NCI-H510A (cell line): ENCODE data around the gene TGFB1.
"Not testable (repeated sequence)": the region's sequence is repeated elsewhere in the genome, so short reads cannot be mapped to it uniquely, and the experiment has no call there.

ENCODE experiments used
- DNase-seq: peaks from one replicate; lab custom pipeline; 2025; lab: John Stamatoyannopoulos, UW

TGFB1 gene

GRCh38 chr19:41300555-41300954 is 53.2 kb downstream of the TGFB1 start:
- DNase-seq: no peak

DNA sequence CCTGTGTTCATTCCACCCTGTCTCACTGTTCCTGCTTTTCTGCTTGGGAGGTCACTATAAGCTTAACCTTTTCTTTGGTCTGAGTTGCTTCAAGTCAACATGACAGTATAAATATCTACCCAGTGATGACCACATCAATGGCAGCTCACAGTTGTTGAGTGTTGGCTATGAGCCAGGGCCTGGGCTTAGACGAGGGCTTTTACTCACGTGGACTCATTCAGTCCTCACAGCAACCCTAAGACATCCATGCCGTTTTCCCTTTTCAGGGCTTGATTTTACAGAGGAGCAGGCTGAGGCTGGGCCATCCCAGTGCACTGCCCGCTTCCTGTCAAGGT is 54.0 kb downstream of the TGFB1 start:
- DNase-seq: peak; percentile 39

GRCh38 chr19:41299046-41299754 is 54.5 kb downstream of the TGFB1 start:
- no peak for DNase-seq

DNA sequence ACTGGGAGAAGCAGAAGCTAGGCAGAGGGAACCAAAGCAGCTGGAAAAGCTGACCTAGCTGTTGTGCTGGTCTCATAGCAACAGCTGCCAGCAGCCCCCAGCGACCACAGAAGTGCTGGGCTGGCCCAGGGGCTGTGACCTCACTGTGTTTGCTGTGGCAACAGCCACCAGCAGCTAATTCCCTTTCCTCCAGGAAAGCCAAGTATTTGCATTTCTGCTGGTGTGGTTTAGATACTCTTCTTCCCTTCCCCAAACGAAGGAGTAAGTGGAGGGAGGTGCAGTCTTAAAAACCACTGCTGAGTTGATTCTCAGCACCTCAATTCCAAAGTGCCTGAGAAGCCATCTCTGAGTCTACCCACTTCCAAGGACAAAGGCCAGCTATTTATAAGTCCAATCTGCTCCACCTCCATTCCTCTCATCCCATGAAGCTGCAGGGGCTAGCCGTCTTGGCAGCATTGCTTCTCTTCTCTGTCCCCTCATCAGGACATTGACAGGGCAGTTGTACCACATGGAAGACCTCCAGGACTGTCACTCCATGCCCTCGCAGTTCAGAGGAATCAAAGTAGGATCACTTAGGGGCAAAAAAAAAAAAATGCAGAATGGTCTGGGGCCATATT is 55.3 kb downstream of the TGFB1 start:
- DNase-seq: no peak

DNA sequence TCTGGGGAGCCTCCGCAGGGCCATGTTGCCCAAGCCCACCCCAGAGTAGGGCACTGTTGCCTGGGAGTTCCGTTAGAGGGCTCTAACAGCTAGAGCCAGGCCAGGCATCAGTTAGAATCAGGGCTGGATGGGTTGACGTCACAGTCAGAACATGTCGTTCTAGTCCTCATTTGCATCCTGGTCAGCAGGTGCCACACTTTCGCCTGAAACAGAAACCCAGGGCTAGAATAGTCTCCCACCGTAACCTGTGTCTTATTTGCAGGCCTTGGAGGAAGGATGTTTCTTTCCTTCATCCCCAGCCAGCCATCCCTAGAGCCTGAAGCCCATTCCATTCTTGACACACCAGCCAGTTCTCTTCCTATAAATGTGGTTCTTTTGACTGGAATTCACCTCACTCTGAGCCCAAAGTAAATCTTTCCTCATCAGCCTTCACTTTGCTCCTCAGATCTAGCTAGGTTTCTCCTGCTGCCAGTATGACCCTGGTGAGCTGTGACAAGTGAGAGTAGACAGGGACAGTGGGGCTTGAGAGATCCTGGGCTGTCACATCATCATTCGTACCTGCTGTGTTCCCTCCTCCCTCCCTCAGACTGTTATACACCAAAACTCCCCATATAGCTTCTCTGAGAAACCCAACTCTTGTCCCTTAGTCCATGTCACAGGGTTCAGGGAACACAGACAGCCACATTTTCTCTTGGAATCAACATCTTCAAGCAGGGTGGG is 55.9 kb downstream of the TGFB1 start:
- DNase-seq: no peak

DNA sequence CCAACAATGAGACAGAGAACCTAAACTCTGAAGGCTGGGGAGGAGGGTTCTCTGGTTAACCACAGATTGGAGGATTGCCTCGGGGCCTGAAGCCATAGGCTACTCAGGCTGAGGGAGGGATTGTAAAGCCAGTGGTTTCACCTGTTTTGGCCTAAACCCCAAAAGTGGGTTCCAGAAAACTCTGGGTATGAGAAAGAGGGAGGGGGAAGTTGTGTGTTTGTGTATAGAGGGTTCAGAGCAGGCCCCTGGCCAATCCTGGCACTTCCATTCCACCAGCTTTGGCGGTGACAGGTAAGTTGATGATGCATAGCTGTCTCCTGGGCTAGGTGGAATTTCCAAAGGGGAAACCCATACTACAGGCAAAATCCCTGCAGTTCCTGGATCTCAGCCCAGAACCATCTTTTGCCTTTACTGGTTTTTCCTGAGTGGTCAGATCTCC is 57.3 kb downstream of the TGFB1 start:
- DNase-seq: no peak

GRCh38 chr19:41295499-41295898 is 58.2 kb downstream of the TGFB1 start:
- no peak for DNase-seq

- no peak for DNase-seq
Observed at GRCh38 chr19:41294393-41294792, 59.3 kb downstream of the TGFB1 start.

DNA sequence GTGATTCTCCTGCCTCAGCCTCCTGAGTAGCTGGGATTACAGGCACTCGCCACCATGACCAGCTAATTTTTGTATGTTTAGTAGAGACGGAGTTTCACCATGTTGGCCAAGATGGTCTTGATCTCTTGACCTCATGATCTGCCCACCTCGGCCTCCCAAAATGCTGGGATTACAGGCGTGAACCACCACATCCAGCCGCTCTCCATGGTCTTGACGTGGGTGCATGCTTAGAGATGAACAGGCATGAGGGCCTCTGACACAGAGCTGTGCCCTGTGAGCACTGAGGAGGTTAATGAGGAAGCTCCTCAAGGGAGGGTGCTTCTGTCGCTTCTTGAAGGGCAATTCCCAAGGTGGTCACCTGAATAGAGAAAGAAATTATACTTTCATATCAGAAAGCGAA is 63.9 kb downstream of the TGFB1 start:
- DNase-seq: not testable (repeated sequence)

DNA sequence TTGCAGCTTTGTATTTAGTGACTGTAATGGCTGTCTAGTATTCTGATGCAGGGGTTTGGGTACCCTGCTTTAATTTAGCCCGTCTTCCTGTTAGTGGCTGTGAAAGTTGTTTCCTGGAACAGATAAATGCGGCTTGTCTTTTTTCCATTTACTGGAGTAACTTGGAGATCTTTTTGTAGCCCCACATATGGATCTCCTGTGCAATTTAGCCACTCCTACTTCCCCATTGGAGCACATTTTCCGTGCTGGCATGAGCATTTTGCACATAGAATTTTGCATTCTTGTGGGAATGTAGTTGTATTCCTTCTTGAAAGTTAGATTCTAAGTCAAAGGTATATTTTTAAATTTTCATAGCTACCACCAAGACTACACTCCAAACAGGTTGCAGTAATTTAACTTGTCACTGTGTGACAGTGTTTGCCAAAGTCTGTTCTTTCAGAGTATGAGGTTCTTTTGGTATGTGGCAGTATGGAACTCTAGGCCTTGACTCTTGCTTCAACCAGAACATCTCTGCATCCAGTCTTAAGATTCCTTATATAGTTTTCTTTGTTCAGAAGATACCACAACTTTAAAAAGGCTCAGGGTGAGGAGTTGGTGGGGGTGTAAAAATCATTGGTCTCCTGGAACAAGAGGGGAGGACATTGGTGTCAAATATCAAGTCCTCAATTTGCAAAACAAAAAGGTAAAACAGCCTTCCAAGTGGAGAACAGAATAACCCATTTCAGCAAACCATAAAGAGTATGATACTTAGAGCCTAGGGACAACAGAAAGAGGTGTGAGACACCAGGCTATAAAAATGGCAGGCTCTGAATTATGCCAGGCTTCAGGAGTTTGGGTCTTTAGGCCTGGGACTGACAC is 64.8 kb downstream of the TGFB1 start:
- no peak for DNase-seq
